ENCODE results near the gene TTLL6. TPM values are rescaled to one million over a fixed set of nuclear protein-coding genes. Genes with fewer than 3 reads are reported as not detected.

TTLL6 gene
- total RNA-seq, 1 experiment from 2014 or later, result 3.4 TPM

GRCh38 chr17:48760411-48760810 is 56.6 kb downstream of the TTLL6 start (continued):
- no peak for TF ChIP-seq AFF4 (CRISPR knock-in tag; IDR thresholded peaks at IDR 0.05; ENCODE audit: borderline replicate concordance)
- no peak for TF ChIP-seq ATF3 (CRISPR knock-in tag; conservative IDR thresholded peaks at IDR 0.05)

GRCh38 chr17:48759288-48759687 is 57.7 kb downstream of the TTLL6 start:
- ATAC-seq (no peak), DNase-seq (ENCODE audit: low spot score) (no peak)
- TF ChIP-seq ZSCAN18 (CRISPR knock-in tag; IDR thresholded peaks at IDR 0.05), result no peak
- no peak for TF ChIP-seq ZNF121 (CRISPR knock-in tag; IDR thresholded peaks at IDR 0.05)
- TF ChIP-seq CREB1 (CRISPR knock-in tag; IDR thresholded peaks at IDR 0.05), result no peak
- TF ChIP-seq ZNF396 (CRISPR knock-in tag; IDR thresholded peaks at IDR 0.05; ENCODE audit: borderline replicate concordance), result no peak
- no peak for TF ChIP-seq ZNF671 (CRISPR knock-in tag; IDR thresholded peaks at IDR 0.05)
- no peak for TF ChIP-seq PRRX2 (CRISPR knock-in tag; IDR thresholded peaks at IDR 0.05)
- TF ChIP-seq SP1 (CRISPR knock-in tag; conservative IDR thresholded peaks at IDR 0.05), result no peak
- no peak for TF ChIP-seq ZNF532 (CRISPR knock-in tag; IDR thresholded peaks at IDR 0.05; ENCODE audit: borderline replicate concordance)
- no peak for TF ChIP-seq ZNF512 (CRISPR knock-in tag; IDR thresholded peaks at IDR 0.05; ENCODE audit: borderline replicate concordance)
- no peak for TF ChIP-seq JAZF1 (CRISPR knock-in tag; IDR thresholded peaks at IDR 0.05)
- no peak for TF ChIP-seq GTF2I (CRISPR knock-in tag; conservative IDR thresholded peaks at IDR 0.05)
- no peaks in the 10 kb centered on the region for H3K36me3 Mint-ChIP-seq
- H3K4me3 Mint-ChIP-seq, result no peak overlapping the region
- peaks cover 6% of the 10 kb centered on the region for H3K4me1 Mint-ChIP-seq
- H3K27me3 Mint-ChIP-seq (ENCODE audit: low read depth), result peaks cover 99% of the 10 kb centered on the region
- ChIA-PET CTCF (interaction anchor here (1.3 to 1.9 kb wide), 2 partner anchors 35 to 81 kb away, joined by 5 to 6 read pairs; no protein-coding TSS in a partner anchor), POLR2A (no interaction called here)
- H3K9me3 Mint-ChIP-seq, result no peaks in the 10 kb centered on the region
- no peak overlapping the region for H3K27ac Mint-ChIP-seq

Data from WTC11 (cell line).